HG03135 (cell line): ENCODE results near the gene PPP5C.
"Not testable (repeated sequence)": the region's sequence is repeated elsewhere in the genome, so short reads cannot be mapped to it uniquely, and the experiment has no call there.

Experiments used
- ATAC-seq: cut with Tn5 transposase; IDR thresholded peaks from one replicate; pipeline ENCODE4 v1.9.1; 2021; ENCODE audit warnings: mild to moderate bottlenecking, moderate library complexity; ENCODE audit not compliant: unreplicated experiment

Gene PPP5C

GRCh38 chr19:46361915-46362314 lies 15.0 kb downstream of the PPP5C start:
- no peak for ATAC-seq

GRCh38 chr19:46364359-46364758 lies 17.5 kb downstream of the PPP5C start:
- no peak for ATAC-seq

GRCh38 chr19:46365561-46365960 lies 18.7 kb downstream of the PPP5C start:
- ATAC-seq = no peak

GRCh38 chr19:46366620-46367292 lies 19.9 kb downstream of the PPP5C start:
- no peak for ATAC-seq

GRCh38 chr19:46367426-46367825 lies 20.5 kb downstream of the PPP5C start:
- no peak for ATAC-seq

GRCh38 chr19:46368116-46368515 lies 21.2 kb downstream of the PPP5C start:
- ATAC-seq = no peak

- no peak for ATAC-seq
Observed at GRCh38 chr19:46369817-46370216, 22.9 kb downstream of the PPP5C start.

GRCh38 chr19:46371371-46371901 lies 24.5 kb downstream of the PPP5C start:
- ATAC-seq = no peak

- ATAC-seq = no peak
Observed at GRCh38 chr19:46372901-46373490, 26.1 kb downstream of the PPP5C start.

GRCh38 chr19:46373491-46374359 lies 26.8 kb downstream of the PPP5C start:
- ATAC-seq = no peak

GRCh38 chr19:46374536-46375475 lies 27.9 kb downstream of the PPP5C start:
- no peak for ATAC-seq

GRCh38 chr19:46375476-46376067 lies 28.7 kb downstream of the PPP5C start:
- ATAC-seq = not testable (repeated sequence)

GRCh38 chr19:46376241-46377153 lies 29.6 kb downstream of the PPP5C start:
- ATAC-seq = no peak

GRCh38 chr19:46378268-46378667 lies 31.4 kb downstream of the PPP5C start:
- no peak for ATAC-seq

- no peak for ATAC-seq
Observed at GRCh38 chr19:46380690-46381089, 33.8 kb downstream of the PPP5C start.

GRCh38 chr19:46381346-46381745 lies 34.5 kb downstream of the PPP5C start:
- no peak for ATAC-seq

GRCh38 chr19:46381756-46382345 lies 35.0 kb downstream of the PPP5C start:
- no peak for ATAC-seq

- no peak for ATAC-seq
Observed at GRCh38 chr19:46383171-46383815, 36.4 kb downstream of the PPP5C start.
